GM12865 (cell line): ENCODE measurements around the gene CNOT3.

Experiments used
- DNase-seq: peaks from one replicate; pipeline ENCODE4 v3.0.0; 2010; ENCODE audit warnings: low read depth
- H3K4me3 ChIP-seq: 2 replicates; pipeline ENCODE4 v1.5.1; 2011; ENCODE audit warnings: mild to moderate bottlenecking, low read depth, low read length, control low read depth
- TF ChIP-seq, protein P1 (sequence below): IDR thresholded peaks from 2 replicates; pipeline ENCODE4 v1.5.1; 2011; ENCODE audit warnings: low read length, control low read depth, low read depth, inconsistent platforms; ENCODE audit not compliant: insufficient read depth; ENCODE audit errors: missing control alignments

The CNOT3 gene

DNA sequence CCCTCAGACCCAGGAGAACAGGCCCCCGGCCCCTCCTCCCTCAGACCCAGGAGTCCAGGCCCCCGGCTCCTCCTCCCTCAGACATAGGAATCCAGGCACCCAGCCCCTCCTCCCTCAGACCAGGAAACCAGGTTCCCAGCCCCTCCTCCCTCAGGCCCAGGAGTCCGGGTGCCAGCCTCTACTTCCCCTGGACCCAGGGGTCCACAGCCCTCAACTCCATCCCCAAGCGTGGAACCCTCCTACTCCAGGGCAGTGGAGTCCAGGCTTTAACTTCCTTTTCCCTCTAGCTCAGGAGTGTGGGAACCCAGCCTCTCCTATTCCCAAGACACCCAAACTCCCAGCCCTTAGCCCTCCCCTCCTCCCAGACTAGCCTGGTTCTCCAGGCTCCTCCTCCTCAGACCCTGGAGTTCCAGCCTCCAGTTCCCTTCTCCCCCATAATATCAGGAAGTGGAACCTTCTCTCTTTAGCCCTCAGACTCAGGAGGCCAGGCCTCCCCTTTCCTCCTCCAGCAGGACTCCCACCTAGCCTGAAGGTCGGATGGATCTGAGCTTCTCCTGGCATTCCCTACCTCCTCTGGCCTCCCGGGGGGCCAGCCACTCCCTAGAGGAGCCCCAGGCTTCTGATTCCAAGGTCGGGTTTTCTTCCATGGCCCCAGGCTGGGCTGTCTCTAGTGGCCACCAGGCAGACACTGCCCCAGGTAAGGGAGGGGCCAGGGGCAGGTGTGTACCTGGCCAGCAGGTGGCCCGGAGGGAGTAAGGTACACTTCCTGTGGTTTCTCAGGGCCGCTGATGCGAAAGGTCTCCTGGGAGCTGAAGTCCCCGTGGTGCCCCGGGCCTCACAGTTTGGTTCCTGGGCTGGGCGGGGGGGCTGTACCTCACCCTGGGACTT lies 35.2 kb downstream of the CNOT3 start, which contains the start of gene TMC4:
TMC4 (minus strand) TSS at position 690 of the 888 bp plus-strand sequence; CDS start at position 647, 43 bp downstream.
- DNase-seq: no peak
- TF ChIP-seq, protein P1, sequence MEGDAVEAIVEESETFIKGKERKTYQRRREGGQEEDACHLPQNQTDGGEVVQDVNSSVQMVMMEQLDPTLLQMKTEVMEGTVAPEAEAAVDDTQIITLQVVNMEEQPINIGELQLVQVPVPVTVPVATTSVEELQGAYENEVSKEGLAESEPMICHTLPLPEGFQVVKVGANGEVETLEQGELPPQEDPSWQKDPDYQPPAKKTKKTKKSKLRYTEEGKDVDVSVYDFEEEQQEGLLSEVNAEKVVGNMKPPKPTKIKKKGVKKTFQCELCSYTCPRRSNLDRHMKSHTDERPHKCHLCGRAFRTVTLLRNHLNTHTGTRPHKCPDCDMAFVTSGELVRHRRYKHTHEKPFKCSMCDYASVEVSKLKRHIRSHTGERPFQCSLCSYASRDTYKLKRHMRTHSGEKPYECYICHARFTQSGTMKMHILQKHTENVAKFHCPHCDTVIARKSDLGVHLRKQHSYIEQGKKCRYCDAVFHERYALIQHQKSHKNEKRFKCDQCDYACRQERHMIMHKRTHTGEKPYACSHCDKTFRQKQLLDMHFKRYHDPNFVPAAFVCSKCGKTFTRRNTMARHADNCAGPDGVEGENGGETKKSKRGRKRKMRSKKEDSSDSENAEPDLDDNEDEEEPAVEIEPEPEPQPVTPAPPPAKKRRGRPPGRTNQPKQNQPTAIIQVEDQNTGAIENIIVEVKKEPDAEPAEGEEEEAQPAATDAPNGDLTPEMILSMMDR: no peak
- H3K4me3 ChIP-seq: no peak within 1 kb of the TSS

DNA sequence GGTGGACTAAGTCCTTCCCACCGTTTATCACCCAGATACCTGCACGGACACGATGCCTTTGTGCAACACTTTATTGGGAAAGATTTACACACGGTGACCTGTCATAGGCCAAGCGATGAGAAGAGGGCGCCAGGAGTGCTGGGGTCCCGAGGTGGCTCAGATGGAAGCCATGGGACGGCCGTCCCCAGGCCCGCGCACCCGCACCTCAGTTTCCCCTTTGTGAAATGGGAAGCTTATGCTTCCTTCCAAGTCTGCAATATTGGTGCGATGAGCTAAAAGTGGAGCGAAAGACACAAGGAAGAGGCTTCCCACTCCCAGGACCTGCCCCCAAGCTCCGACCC lies 35.8 kb downstream of the CNOT3 start:
- no peak overlapping the region for H3K4me3 ChIP-seq
- no peak for DNase-seq
- TF ChIP-seq, protein P1: no peak

DNA sequence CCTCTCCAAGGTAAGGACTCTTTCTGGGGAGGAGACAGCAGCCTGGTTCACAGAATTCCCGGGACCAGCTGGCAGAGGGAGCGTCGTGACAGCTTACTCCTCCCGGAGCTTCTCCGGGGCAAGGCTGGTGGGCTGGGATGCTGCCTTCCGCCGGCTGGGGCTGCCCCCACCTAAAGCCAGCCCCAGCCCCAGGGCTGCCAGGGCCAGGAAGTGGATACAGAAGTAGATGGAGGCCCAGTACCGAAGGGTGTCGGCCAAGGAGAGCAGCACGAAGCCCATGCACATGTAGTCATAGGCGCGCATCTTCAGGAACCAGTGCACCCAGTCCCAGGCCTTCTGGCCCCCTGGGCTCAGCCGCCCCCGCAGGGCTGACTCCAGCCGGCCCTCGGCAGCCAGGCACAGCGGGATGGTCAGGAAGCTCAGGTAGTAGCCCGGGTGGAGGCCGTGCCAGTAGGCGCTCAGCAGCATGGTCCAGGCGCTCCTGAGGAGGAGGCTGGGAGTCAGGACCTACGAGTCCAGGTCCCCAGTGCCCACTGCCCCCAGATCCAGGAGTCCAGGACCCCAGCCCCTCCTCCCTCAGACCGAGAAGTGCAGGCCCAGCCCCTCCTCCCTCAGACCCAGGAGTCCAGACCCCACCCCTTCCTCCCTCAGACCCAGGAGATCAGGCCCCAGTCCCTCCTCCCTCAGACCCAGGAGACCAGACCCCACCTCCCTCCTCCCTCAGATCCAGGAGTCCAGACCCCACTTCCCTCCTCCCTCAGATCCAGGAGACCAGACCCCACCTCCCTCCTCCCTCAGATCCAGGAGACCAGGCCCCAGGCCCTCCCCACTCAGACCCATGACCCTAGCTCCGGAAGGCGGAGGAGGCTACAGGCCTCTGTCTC lies 36.6 kb downstream of the CNOT3 start:
- no peak for DNase-seq
- no peak overlapping the region for H3K4me3 ChIP-seq
- TF ChIP-seq, protein P1: no peak

DNA sequence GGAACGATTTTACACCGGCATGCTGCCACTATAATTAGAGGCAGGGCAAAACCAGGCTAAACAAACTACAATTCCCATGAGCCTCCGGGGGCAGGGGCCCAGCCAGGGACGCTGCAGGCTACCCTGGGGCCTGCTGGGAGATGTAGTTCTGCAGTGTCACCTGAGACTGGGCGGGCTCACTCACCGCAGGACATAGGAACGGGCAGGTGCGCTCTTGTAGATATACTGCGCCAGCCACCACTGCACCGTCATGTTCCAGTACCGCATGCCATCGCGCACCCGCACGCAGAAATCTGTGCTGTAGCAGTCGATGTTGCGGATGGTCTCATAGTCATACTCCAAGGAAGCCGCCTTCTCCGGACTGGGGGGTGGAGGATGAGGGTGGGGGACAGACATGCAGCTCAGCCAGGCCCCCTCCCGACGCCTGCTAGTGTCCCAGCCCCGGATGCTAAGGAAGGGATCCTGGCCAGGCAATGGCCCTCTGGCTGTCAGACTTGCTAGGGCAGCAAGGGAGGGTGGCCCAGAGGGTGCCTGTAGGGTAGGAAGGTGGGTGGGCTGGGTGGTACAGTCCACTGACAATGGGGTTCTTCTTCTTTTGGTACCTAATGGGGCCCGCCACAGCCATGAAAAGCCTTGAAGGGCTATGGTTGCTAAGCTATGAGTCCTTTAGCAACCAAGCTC lies 41.2 kb downstream of the CNOT3 start:
- DNase-seq: no peak
- TF ChIP-seq, protein P1: no peak
- no peak overlapping the region for H3K4me3 ChIP-seq

DNA sequence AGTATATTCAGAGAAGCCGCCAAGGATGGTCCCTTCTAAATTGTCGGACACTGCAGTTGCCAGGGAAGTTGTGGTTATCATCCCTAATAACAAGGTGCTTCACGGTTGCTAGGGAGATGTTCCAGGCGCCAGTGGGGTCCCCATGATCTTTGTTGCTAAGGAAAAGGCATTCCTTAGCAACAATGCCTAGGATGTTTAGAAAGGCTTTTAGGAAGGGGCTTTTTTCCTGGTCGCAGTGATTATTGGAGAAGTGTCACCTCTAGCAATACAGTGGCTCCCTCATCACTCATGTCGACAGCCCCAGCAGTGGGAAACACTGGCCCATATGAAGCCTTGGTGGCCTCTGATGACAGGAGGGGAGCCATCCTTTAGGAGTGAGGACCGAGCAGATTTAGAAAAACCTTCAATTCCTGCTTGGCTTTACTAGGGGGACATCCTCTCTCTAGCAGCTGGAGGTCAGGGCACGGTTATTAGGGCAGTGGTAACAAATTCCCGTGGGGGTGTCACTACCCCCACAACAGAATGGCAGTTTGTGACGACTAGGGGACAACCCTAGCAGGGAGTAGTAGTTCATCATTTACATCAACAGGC lies 41.8 kb downstream of the CNOT3 start:
- H3K4me3 ChIP-seq: no peak overlapping the region
- DNase-seq: no peak
- TF ChIP-seq, protein P1: no peak

DNA sequence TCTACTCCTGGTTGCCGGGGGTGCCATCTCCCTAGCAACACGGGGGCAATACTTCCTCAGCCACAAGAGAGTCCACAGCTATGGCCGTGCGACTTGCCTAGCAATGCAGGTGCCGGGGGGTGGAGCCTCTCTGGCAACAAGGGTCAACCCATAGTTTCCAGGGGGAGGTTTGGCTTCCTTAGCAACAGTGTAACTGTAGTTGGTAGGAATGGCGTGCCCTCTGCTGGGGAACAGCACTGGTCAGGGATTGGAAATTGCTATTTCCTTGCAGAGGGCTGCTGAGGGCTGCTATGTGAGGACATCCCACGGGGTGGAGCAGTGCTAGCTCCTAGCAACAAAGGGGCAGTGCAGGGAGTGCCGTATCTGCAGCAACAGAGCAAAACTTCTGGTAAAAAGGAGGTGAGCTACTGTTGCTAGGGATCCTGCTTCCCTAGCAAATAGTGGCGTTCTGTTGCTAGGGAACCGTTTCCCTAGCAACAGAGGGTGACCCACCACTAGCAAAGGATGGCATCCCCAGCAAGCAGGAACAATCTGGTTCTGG lies 42.4 kb downstream of the CNOT3 start:
- no peak overlapping the region for H3K4me3 ChIP-seq
- TF ChIP-seq, protein P1: no peak
- DNase-seq: no peak
